Measurements from ENCODE around the gene PDGFRB.

Gene PDGFRB

DNA sequence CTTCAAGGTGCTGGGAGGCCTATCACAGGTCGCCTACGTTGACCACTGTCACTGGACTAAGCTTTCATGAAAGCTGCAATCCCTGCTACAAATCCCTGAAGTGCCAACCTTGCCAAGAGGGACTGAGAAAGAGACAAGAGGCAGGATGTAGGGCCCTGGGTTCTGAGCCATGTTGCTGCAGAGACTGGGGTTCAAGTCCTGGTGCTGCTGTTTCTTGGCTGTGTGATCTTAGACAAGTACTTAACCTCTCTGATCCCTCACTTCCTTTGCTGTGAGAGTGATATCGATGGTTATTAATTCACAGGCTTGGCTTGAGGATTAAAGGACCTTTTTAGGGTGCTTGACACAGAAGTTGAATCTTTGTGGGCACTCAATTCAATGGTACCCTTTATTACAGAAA lies 84.8 kb downstream of the PDGFRB start:
- Histone ChIP-seq H3K4me3 (ENCODE audit: low read length) (no peak overlapping the region), H3K9ac (ENCODE audit: low read length) (no peak overlapping the region), H3K9me3 (ENCODE audit: control insufficient read depth, low read depth, low read length) (no peaks in the 10 kb centered on the region), H3K27ac (ENCODE audit: low read length) (no peak overlapping the region), H3K4me1 (ENCODE audit: control insufficient read depth, low read depth, low read length) (no peaks in the 10 kb centered on the region), H3K36me3 (ENCODE audit: control insufficient read depth, low read depth, low read length) (no peaks in the 10 kb centered on the region), H3K27me3 (ENCODE audit: control insufficient read depth, insufficient read depth, low read length) (no peaks in the 10 kb centered on the region)

DNA sequence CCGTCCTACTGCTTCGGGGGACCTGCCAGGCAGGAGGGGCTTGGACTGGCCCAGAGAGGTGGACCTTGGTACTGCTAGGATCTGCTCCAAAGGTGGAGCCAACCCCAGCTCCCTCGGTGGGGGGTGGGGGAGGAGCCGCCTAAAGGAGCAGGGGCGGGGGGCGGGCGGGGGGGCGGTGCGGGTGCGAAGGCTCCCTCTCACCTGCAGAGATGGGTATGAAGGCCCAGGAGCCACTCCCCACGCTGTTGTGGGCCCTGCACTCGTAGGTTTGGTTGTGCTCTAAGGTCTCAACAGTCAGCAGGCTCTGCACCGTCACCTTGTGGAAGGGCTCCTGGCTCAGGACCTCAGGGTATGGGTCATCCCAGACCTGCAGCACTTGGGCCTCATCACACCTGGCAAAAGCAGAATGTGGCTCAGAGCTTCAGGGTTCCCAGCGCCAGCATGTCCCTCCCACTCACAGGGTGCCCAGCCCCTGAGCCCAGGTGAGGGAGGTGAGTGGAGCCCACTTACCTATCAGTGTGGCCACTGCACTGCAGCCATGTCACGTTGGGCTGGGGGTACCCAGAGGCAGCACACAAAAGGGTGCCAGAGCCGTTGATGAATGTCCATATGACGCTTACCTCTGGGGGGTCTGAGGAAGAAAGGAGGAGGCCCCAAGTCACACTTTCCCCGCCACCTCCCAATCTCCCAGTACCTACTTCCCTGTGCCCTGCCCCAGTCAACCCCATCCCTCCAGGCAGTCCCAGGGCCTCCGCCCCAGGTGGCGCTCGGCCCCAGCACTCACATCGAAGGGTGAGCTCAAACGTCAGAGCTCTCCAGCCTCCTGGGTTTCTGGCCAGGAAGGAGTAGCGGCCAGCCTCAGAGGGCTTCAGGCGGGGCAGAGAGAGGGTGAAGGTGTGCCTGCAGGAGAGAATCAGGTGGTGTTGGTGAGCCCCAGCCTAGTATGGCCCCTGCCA lies 85.7 kb downstream of the PDGFRB start:
- H3K27ac ChIP-seq (ENCODE audit: low read length) = no peak overlapping the region
- H3K4me1 ChIP-seq (ENCODE audit: control insufficient read depth, low read depth, low read length) = no peaks in the 10 kb centered on the region
- no peaks in the 10 kb centered on the region for H3K9me3 ChIP-seq (ENCODE audit: control insufficient read depth, low read depth, low read length)
- no peak overlapping the region for H3K4me3 ChIP-seq (ENCODE audit: low read length)
- H3K27me3 ChIP-seq (ENCODE audit: control insufficient read depth, insufficient read depth, low read length) = no peaks in the 10 kb centered on the region
- H3K9ac ChIP-seq (ENCODE audit: low read length) = no peak overlapping the region
- H3K36me3 ChIP-seq (ENCODE audit: control insufficient read depth, low read depth, low read length) = no peaks in the 10 kb centered on the region

DNA sequence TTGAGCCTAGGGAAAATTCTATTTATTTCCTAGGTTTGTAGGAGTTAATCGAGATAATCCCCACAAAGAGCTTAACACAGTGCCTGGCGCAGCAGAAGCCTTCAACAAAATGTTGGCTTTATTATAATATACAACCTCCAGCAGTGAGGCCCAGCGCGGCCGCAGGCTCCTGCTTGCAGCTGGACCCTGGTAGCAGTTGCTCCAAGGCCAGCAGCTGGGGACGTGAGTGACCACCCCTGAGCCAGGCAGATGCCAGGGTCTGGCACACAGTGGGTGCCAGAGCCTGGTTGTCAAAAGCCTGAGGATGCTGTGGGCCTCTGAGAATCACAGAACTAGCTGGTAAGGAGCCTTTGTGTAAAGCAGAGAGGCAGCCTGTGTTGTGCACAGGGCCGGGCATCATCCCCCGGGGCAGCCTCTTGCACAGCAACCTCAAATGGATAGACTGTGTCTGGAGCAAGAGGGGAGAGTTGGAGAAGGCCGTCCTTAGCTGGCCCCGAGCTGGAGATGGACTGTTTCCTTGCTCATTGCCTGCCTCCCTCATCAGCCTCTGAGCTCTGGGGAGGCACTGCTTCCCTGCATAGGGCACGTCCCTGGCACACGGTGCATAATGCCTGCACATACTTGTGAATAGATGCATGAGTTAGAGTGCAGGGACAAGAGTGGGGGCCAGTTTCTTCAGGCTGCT lies 86.5 kb downstream of the PDGFRB start:
- Histone ChIP-seq H3K4me3 (ENCODE audit: low read length) (no peak overlapping the region), H3K27ac (ENCODE audit: low read length) (no peak overlapping the region), H3K4me1 (ENCODE audit: control insufficient read depth, low read depth, low read length) (no peaks in the 10 kb centered on the region), H3K27me3 (ENCODE audit: control insufficient read depth, insufficient read depth, low read length) (no peaks in the 10 kb centered on the region), H3K36me3 (ENCODE audit: control insufficient read depth, low read depth, low read length) (no peaks in the 10 kb centered on the region), H3K9ac (ENCODE audit: low read length) (no peak overlapping the region), H3K9me3 (ENCODE audit: control insufficient read depth, low read depth, low read length) (no peaks in the 10 kb centered on the region)

DNA sequence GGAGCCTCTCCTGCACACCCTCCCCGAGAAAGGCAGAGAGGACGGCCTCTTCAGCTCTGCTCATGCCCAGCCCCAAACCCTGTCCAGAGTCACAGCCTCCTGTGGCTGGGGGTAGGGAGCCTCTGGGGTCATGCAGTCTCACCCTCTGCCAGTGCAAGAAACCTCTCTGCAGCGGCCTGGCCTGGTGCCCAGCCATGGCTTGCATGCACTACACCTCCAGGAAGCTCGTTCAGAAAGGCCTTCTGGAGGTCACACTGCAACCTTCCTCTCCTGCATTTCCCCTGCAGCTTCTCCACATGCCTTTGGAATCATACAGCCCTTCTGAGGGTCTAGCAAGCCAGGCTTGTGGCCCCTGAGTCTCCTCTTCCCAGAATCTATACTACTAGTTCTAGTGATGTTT lies 87.2 kb downstream of the PDGFRB start:
- H3K27ac ChIP-seq (ENCODE audit: low read length) = no peak overlapping the region
- no peaks in the 10 kb centered on the region for H3K36me3 ChIP-seq (ENCODE audit: control insufficient read depth, low read depth, low read length)
- H3K4me3 ChIP-seq (ENCODE audit: low read length) = no peak overlapping the region
- no peaks in the 10 kb centered on the region for H3K9me3 ChIP-seq (ENCODE audit: control insufficient read depth, low read depth, low read length)
- no peaks in the 10 kb centered on the region for H3K27me3 ChIP-seq (ENCODE audit: control insufficient read depth, insufficient read depth, low read length)
- H3K9ac ChIP-seq (ENCODE audit: low read length) = no peak overlapping the region
- no peaks in the 10 kb centered on the region for H3K4me1 ChIP-seq (ENCODE audit: control insufficient read depth, low read depth, low read length)

DNA sequence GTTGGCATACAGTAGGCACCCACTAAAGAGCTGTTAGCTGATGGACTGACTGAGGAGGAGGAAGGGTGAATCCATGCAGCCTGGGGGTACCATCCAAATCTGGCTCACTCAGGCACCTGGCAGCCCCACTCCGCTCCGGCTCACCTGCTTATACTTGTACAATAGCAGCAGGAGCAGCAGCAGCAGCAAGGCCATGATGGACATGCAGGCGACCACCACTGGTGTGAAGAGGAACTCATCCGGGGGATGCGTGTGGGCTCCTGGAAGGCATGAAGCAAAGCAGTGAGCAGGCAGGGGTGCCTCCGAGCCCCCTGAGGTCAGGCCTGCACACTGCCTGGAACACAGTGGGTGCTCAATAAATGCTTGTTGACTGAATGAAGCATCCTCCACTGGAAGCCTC lies 87.6 kb downstream of the PDGFRB start:
- no peaks in the 10 kb centered on the region for H3K27me3 ChIP-seq (ENCODE audit: control insufficient read depth, insufficient read depth, low read length)
- no peak overlapping the region for H3K27ac ChIP-seq (ENCODE audit: low read length)
- H3K9me3 ChIP-seq (ENCODE audit: control insufficient read depth, low read depth, low read length) = no peaks in the 10 kb centered on the region
- H3K4me3 ChIP-seq (ENCODE audit: low read length) = no peak overlapping the region
- H3K36me3 ChIP-seq (ENCODE audit: control insufficient read depth, low read depth, low read length) = no peaks in the 10 kb centered on the region
- H3K4me1 ChIP-seq (ENCODE audit: control insufficient read depth, low read depth, low read length) = no peaks in the 10 kb centered on the region
- no peak overlapping the region for H3K9ac ChIP-seq (ENCODE audit: low read length)

DNA sequence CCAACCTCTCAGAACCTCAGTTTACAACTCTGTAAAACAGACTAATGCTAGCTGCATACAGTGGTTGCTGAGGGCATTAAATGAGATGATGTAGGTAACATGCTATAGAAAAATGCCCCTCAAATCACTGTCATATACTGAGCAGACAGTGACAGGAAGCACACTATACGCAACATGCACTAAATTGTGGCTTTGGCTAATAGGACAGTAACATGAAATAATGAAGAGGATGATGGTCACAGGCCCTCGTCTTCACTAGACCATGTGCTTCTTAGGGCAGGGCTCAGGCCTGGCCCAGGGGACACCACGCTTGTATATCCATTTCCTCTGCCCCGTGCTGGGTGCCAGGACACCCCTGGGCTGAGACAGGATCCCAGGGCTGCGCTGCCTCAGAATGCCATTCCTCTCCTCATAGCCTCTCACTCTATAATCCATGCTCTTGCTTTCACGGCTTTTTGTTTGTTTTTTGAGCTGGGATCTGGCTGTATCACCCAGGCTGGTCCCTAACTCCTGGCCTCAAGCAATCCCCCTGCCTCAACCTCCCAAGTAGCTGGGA lies 88.2 kb downstream of the PDGFRB start:
- Histone ChIP-seq H3K27ac (ENCODE audit: low read length) (no peak overlapping the region), H3K36me3 (ENCODE audit: control insufficient read depth, low read depth, low read length) (no peaks in the 10 kb centered on the region), H3K9me3 (ENCODE audit: control insufficient read depth, low read depth, low read length) (no peaks in the 10 kb centered on the region), H3K4me3 (ENCODE audit: low read length) (no peak overlapping the region), H3K4me1 (ENCODE audit: control insufficient read depth, low read depth, low read length) (no peaks in the 10 kb centered on the region), H3K27me3 (ENCODE audit: control insufficient read depth, insufficient read depth, low read length) (no peaks in the 10 kb centered on the region), H3K9ac (ENCODE audit: low read length) (no peak overlapping the region)

DNA sequence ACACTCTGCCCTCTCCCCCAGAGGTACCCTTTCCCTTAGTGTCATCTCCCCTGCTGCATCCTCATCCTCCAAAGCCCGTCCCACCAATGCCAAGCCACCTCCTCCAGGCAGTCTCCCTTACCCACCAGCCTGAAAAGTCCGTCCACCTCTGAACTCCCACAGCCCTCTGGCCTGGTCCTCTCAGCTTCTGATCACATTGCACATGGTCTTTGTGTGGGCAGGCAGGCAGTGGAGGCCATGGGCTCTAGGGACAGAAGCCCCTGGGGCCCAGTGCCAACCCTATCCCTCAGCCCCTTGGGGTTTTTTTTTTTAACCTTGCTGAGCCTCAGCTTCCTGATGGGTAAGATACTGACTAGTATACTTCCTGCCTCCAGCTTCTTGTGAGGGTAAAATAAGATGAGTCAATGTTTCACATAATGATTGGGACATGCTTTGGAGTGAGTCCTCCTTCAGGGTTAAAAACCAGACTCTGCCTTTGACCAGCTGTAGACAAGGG lies 88.7 kb downstream of the PDGFRB start:
- Histone ChIP-seq H3K27ac (ENCODE audit: low read length) (no peak overlapping the region), H3K9me3 (ENCODE audit: control insufficient read depth, low read depth, low read length) (no peaks in the 10 kb centered on the region), H3K36me3 (ENCODE audit: control insufficient read depth, low read depth, low read length) (no peaks in the 10 kb centered on the region), H3K27me3 (ENCODE audit: control insufficient read depth, insufficient read depth, low read length) (no peaks in the 10 kb centered on the region), H3K4me1 (ENCODE audit: control insufficient read depth, low read depth, low read length) (no peaks in the 10 kb centered on the region), H3K4me3 (ENCODE audit: low read length) (no peak overlapping the region), H3K9ac (ENCODE audit: low read length) (no peak overlapping the region)

GRCh38 chr5:150066436-150066835 lies 89.2 kb downstream of the PDGFRB start:
- H3K9me3 ChIP-seq (ENCODE audit: control insufficient read depth, low read depth, low read length) = no peaks in the 10 kb centered on the region
- no peak overlapping the region for H3K4me3 ChIP-seq (ENCODE audit: low read length)
- H3K27ac ChIP-seq (ENCODE audit: low read length) = no peak overlapping the region
- no peak overlapping the region for H3K9ac ChIP-seq (ENCODE audit: low read length)
- H3K36me3 ChIP-seq (ENCODE audit: control insufficient read depth, low read depth, low read length) = no peaks in the 10 kb centered on the region
- no peaks in the 10 kb centered on the region for H3K27me3 ChIP-seq (ENCODE audit: control insufficient read depth, insufficient read depth, low read length)
- no peaks in the 10 kb centered on the region for H3K4me1 ChIP-seq (ENCODE audit: control insufficient read depth, low read depth, low read length)

- no peaks in the 10 kb centered on the region for H3K4me1 ChIP-seq (ENCODE audit: control insufficient read depth, low read depth, low read length)
- H3K27me3 ChIP-seq (ENCODE audit: control insufficient read depth, insufficient read depth, low read length) = no peaks in the 10 kb centered on the region
- no peaks in the 10 kb centered on the region for H3K36me3 ChIP-seq (ENCODE audit: control insufficient read depth, low read depth, low read length)
- no peak overlapping the region for H3K4me3 ChIP-seq (ENCODE audit: low read length)
- no peak overlapping the region for H3K27ac ChIP-seq (ENCODE audit: low read length)
- H3K9ac ChIP-seq (ENCODE audit: low read length) = no peak overlapping the region
- no peaks in the 10 kb centered on the region for H3K9me3 ChIP-seq (ENCODE audit: control insufficient read depth, low read depth, low read length)
These were observed 89.8 kb downstream of the PDGFRB start for GRCh38 chr5:150065886-150066285.

- Histone ChIP-seq H3K4me1 (ENCODE audit: control insufficient read depth, low read depth, low read length) (no peaks in the 10 kb centered on the region), H3K36me3 (ENCODE audit: control insufficient read depth, low read depth, low read length) (no peaks in the 10 kb centered on the region), H3K9me3 (ENCODE audit: control insufficient read depth, low read depth, low read length) (no peaks in the 10 kb centered on the region), H3K27me3 (ENCODE audit: control insufficient read depth, insufficient read depth, low read length) (no peaks in the 10 kb centered on the region), H3K27ac (ENCODE audit: low read length) (no peak overlapping the region), H3K9ac (ENCODE audit: low read length) (no peak overlapping the region), H3K4me3 (ENCODE audit: low read length) (no peak overlapping the region)
These were observed 90.3 kb downstream of the PDGFRB start for GRCh38 chr5:150065346-150065745.

DNA sequence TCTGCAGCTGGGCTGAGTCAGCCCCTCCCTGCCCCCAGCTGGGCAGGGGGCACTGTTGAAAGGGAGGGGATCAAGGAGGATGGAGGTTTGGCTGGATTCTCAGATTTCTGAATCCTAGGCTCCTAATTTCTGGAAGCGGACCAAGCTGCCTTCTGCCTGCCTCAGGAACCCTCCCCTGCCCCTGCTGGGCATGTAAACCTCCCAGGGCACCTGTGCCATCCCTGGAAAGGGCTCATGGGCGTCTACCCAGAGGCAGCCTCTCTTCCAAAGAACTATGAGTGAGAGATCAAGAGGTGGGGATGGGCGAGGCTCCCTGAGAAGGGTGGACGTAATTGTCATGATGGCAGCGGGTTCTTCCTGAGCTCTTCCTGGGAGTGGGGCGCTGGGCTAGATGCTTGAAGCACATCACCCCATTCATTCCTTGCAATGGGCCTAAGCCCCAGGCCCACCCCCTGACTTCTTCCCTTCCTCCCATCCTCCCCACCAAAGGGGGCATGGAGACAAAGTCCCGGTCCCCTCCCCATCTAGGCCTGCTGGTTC lies 90.9 kb downstream of the PDGFRB start:
- Histone ChIP-seq H3K9me3 (ENCODE audit: control insufficient read depth, low read depth, low read length) (no peaks in the 10 kb centered on the region), H3K36me3 (ENCODE audit: control insufficient read depth, low read depth, low read length) (no peaks in the 10 kb centered on the region), H3K4me3 (ENCODE audit: low read length) (no peak overlapping the region), H3K27ac (ENCODE audit: low read length) (no peak overlapping the region), H3K27me3 (ENCODE audit: control insufficient read depth, insufficient read depth, low read length) (no peaks in the 10 kb centered on the region), H3K9ac (ENCODE audit: low read length) (no peak overlapping the region), H3K4me1 (ENCODE audit: control insufficient read depth, low read depth, low read length) (no peaks in the 10 kb centered on the region)

Measured in iPS-18a (cell line).